ENCODE data around the gene METTL1. TPM values are rescaled to one million over a fixed set of nuclear protein-coding genes. Genes with fewer than 3 reads are reported as not detected.
A peak's percentile ranks its signal among the peaks of the same experiment; 100 is the strongest.

METTL1 gene
- total and polyA plus RNA-seq, 9 of the 15 experiments (the other 6 are each of a cell fraction or from before 2014, with no cell fraction given), result 12.6 to 65.9 (median 39.2) TPM

DNA sequence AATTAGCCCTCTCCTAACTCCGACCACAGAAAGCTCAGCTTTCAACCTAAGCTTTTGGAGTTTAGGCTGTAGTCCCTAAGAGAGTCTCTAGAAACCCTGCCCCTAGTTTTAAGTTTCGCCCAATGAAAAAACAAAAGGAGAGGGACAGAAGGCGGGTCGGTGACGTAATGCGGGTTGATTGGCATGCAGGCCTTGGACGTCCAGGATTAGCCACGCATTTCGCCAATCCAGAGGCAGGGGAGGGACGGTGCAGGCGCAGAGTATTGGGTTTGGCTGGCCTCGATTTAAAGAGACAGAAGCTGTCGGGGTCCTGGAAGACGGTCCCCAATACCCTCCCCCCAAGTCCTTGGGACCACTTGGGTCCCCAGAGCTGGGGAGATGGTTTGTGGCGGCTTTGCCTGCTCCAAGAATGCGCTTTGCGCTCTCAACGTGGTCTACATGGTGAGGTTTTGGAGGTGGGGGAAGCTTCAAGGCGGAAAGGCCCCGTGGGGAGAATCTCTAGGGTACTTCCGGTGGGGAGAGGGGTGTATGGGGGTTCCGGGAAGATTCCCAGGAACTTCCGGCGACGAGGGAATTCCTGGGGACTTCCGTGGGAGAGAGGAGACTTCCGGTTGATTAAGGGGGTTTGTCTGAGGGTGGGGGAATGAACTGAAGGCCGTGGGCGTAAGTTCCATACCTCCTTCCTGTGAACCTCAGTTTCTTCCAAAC, 27.0 kb downstream of the METTL1 start, which contains the start of gene TSPAN31 (continued):
- TF ChIP-seq ARID4B (CRISPR knock-in tag; IDR thresholded peaks at IDR 0.05) (peak; percentile 49; the same call in 1 of the 2 replicates), ZNF165 (CRISPR knock-in tag; IDR thresholded peaks at IDR 0.05; ENCODE audit: borderline replicate concordance) (no peak), ZNF316 (IDR thresholded peaks at IDR 0.05) (no peak), USF1 (CRISPR knock-in tag; IDR thresholded peaks at IDR 0.05) (no peak), SRSF3 (IDR thresholded peaks at IDR 0.05; ENCODE audit: insufficient read depth, low read length) (no peak), CC2D1A (IDR thresholded peaks at IDR 0.05) (0 out of 2 replicates have a peak, but pooled peaks have one; percentile 21), FOXP1 (CRISPR knock-in tag; IDR thresholded peaks at IDR 0.05) (no peak; the same call in 1 of the 2 replicates), POLR2AphosphoS5 (IDR thresholded peaks at IDR 0.05; ENCODE audit: control insufficient read depth, insufficient read depth, low read depth, low read length) (peak; percentile 36; the same call in 1 of the 2 replicates), ZNF121 (CRISPR knock-in tag; conservative IDR thresholded peaks at IDR 0.05) (no peak), CEBPB (tag; IDR thresholded peaks at IDR 0.05) (peak; percentile 85)
- TF ChIP-seq, protein P1, sequence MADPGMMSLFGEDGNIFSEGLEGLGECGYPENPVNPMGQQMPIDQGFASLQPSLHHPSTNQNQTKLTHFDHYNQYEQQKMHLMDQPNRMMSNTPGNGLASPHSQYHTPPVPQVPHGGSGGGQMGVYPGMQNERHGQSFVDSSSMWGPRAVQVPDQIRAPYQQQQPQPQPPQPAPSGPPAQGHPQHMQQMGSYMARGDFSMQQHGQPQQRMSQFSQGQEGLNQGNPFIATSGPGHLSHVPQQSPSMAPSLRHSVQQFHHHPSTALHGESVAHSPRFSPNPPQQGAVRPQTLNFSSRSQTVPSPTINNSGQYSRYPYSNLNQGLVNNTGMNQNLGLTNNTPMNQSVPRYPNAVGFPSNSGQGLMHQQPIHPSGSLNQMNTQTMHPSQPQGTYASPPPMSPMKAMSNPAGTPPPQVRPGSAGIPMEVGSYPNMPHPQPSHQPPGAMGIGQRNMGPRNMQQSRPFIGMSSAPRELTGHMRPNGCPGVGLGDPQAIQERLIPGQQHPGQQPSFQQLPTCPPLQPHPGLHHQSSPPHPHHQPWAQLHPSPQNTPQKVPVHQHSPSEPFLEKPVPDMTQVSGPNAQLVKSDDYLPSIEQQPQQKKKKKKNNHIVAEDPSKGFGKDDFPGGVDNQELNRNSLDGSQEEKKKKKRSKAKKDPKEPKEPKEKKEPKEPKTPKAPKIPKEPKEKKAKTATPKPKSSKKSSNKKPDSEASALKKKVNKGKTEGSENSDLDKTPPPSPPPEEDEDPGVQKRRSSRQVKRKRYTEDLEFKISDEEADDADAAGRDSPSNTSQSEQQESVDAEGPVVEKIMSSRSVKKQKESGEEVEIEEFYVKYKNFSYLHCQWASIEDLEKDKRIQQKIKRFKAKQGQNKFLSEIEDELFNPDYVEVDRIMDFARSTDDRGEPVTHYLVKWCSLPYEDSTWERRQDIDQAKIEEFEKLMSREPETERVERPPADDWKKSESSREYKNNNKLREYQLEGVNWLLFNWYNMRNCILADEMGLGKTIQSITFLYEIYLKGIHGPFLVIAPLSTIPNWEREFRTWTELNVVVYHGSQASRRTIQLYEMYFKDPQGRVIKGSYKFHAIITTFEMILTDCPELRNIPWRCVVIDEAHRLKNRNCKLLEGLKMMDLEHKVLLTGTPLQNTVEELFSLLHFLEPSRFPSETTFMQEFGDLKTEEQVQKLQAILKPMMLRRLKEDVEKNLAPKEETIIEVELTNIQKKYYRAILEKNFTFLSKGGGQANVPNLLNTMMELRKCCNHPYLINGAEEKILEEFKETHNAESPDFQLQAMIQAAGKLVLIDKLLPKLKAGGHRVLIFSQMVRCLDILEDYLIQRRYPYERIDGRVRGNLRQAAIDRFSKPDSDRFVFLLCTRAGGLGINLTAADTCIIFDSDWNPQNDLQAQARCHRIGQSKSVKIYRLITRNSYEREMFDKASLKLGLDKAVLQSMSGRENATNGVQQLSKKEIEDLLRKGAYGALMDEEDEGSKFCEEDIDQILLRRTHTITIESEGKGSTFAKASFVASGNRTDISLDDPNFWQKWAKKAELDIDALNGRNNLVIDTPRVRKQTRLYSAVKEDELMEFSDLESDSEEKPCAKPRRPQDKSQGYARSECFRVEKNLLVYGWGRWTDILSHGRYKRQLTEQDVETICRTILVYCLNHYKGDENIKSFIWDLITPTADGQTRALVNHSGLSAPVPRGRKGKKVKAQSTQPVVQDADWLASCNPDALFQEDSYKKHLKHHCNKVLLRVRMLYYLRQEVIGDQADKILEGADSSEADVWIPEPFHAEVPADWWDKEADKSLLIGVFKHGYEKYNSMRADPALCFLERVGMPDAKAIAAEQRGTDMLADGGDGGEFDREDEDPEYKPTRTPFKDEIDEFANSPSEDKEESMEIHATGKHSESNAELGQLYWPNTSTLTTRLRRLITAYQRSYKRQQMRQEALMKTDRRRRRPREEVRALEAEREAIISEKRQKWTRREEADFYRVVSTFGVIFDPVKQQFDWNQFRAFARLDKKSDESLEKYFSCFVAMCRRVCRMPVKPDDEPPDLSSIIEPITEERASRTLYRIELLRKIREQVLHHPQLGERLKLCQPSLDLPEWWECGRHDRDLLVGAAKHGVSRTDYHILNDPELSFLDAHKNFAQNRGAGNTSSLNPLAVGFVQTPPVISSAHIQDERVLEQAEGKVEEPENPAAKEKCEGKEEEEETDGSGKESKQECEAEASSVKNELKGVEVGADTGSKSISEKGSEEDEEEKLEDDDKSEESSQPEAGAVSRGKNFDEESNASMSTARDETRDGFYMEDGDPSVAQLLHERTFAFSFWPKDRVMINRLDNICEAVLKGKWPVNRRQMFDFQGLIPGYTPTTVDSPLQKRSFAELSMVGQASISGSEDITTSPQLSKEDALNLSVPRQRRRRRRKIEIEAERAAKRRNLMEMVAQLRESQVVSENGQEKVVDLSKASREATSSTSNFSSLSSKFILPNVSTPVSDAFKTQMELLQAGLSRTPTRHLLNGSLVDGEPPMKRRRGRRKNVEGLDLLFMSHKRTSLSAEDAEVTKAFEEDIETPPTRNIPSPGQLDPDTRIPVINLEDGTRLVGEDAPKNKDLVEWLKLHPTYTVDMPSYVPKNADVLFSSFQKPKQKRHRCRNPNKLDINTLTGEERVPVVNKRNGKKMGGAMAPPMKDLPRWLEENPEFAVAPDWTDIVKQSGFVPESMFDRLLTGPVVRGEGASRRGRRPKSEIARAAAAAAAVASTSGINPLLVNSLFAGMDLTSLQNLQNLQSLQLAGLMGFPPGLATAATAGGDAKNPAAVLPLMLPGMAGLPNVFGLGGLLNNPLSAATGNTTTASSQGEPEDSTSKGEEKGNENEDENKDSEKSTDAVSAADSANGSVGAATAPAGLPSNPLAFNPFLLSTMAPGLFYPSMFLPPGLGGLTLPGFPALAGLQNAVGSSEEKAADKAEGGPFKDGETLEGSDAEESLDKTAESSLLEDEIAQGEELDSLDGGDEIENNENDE (IDR thresholded peaks at IDR 0.05; ENCODE audit: low read depth, low read length), result no peak

Data from K562 (cell line).